ENCODE results near the gene ERCC3. TPM values are rescaled to one million over a fixed set of nuclear protein-coding genes. Genes with fewer than 3 reads are reported as not detected.
A peak's percentile ranks its signal among the peaks of the same experiment; 100 is the strongest.

ERCC3 gene
- polyA plus RNA-seq, 1 experiment: 48.5 TPM

GRCh38 chr2:127220102-127220767, 73.7 kb downstream of the ERCC3 start, which contains the start of gene CYP27C1:
Gene CYP27C1 (minus strand): TSS chr2:127220299. CDS start chr2:127220270, 29 bp downstream.
- POLR2A ChIA-PET: no interaction called here
- Histone ChIP-seq H3K36me3 (ENCODE audit: control insufficient read depth, insufficient read depth, low read length) (no peaks in the 10 kb centered on the region), H3K4me3 (ENCODE audit: low read depth, low read length) (peak within 1 kb of the TSS; percentile 39), H3K27me3 (ENCODE audit: control insufficient read depth, insufficient read depth, low read length) (peaks cover 20% of the 10 kb centered on the region)
- DNase-seq (ENCODE audit: low read depth): no peak
- CTCF ChIA-PET: no interaction called here
- TF ChIP-seq CTCF (IDR thresholded peaks at IDR 0.05; ENCODE audit: insufficient read depth, low read depth, low read length): no peak

- H3K36me3 ChIP-seq (ENCODE audit: control insufficient read depth, insufficient read depth, low read length): no peaks in the 10 kb centered on the region
- ChIA-PET POLR2A (no interaction called here), CTCF (interaction anchor here (1.0 kb wide), 1 partner anchor 9 kb away, joined by 3 read pairs; no protein-coding TSS in a partner anchor)
- no peak for TF ChIP-seq CTCF (IDR thresholded peaks at IDR 0.05; ENCODE audit: insufficient read depth, low read depth, low read length)
- peaks cover 17% of the 10 kb centered on the region for H3K27me3 ChIP-seq (ENCODE audit: control insufficient read depth, insufficient read depth, low read length)
- no peak for DNase-seq (ENCODE audit: low read depth)
- H3K4me3 ChIP-seq (ENCODE audit: low read depth, low read length): peak overlapping the region; percentile 39
These were observed 74.5 kb downstream of the ERCC3 start for GRCh38 chr2:127219171-127220070.

- Histone ChIP-seq H3K27me3 (ENCODE audit: control insufficient read depth, insufficient read depth, low read length) (peaks cover 17% of the 10 kb centered on the region), H3K4me3 (ENCODE audit: low read depth, low read length) (peak overlapping the region; percentile 39), H3K36me3 (ENCODE audit: control insufficient read depth, insufficient read depth, low read length) (no peaks in the 10 kb centered on the region)
- TF ChIP-seq CTCF (IDR thresholded peaks at IDR 0.05; ENCODE audit: insufficient read depth, low read depth, low read length): no peak
- DNase-seq (ENCODE audit: low read depth): no peak
- POLR2A ChIA-PET: no interaction called here
- CTCF ChIA-PET: interaction anchor here (1.0 kb wide), 1 partner anchor 9 kb away, joined by 3 read pairs; no protein-coding TSS in a partner anchor
These were observed 75.2 kb downstream of the ERCC3 start for GRCh38 chr2:127218812-127219170.

- ChIA-PET POLR2A (no interaction called here), CTCF (no interaction called here)
- Histone ChIP-seq H3K27me3 (ENCODE audit: control insufficient read depth, insufficient read depth, low read length) (peaks cover 15% of the 10 kb centered on the region), H3K4me3 (ENCODE audit: low read depth, low read length) (no peak overlapping the region), H3K36me3 (ENCODE audit: control insufficient read depth, insufficient read depth, low read length) (no peaks in the 10 kb centered on the region)
- no peak for DNase-seq (ENCODE audit: low read depth)
- no peak for TF ChIP-seq CTCF (IDR thresholded peaks at IDR 0.05; ENCODE audit: insufficient read depth, low read depth, low read length)
These were observed 76.2 kb downstream of the ERCC3 start for GRCh38 chr2:127217470-127218325.
